Stimulated activated CD4-positive, alpha-beta T cell treated with anti-CD3 and anti-CD28 coated beads, Interleukin-15, amount 100 ng/mL, for 48 hours (primary cell): ENCODE data around the gene PAXIP1.
"Not testable (repeated sequence)": the region's sequence is repeated elsewhere in the genome, so short reads cannot be mapped to it uniquely, and the experiment has no call there.

Source experiments
- DNase-seq, 2 donors: peaks; one replicate each; pipeline ENCODE4 v3.0.0-alpha.2; 2020; ENCODE audit warnings: low read depth in 2 of 2

Gene PAXIP1

DNA sequence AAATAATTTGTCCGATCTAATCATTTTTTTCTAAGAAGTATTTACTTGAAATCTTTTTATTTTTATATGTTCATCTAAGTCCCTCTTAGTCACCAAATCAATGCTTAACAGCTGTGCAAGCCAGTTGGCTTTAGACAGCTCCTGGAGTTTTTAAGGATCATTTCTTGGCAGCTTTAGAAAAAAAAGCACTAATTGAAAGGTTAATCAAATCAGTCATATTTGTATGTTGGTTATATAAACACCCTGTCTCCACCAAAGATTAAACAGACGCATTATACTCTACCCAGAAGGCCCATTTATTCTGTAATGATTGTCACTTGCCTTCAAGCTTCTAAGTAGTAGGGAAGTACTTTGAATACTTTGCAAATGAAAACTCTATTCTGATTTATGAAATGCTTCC, 60.2 kb downstream of the PAXIP1 start:
- DNase-seq: no peak

DNA sequence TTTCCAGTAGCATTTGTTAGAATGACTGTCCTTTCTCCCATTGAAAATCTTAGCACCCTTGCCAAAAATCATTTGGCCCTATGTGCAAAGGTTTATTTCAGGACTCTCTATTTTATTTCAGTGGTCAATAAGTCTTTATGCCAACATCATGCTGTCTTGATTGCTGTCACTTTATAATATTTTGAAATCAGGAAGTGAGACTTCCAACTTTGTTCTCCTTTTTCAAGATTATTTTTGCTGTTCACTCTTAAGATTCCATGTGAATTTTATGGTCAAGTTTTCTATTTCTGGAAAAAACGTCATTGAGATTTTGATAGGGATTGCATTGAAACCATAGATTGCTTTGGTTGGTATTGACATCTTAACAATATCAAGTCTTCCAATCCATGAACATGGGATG, 65.1 kb downstream of the PAXIP1 start:
- DNase-seq: no peak

DNA sequence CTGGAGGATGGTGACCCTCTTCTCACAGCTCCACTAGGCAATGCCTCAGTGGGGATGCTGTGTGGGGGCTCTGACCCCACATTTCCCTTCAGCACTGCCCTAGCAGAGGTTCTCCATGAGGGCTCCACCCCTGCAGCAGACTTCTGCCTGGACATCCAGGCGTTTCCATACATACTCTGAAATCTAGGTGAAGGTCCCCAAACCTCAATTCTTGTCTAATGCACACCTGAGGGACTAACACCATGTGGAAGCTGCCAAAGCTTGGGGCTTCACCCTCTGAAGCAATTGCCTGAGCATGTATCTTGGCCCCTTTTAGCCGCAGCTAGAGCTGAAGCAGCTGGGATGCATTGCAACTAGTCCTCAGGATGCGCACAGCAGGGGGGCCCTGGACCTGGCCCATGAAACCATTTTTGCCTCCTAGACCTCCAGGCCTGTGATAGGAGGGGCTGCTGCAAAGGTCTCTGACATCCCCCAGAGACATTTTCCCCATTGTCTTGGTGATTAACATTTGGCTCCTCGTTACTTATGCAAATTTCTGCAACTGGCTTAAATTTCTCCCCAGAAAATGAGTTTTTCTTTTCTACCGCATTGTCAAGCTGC, 68.5 kb downstream of the PAXIP1 start:
- not testable (repeated sequence) for DNase-seq

DNA sequence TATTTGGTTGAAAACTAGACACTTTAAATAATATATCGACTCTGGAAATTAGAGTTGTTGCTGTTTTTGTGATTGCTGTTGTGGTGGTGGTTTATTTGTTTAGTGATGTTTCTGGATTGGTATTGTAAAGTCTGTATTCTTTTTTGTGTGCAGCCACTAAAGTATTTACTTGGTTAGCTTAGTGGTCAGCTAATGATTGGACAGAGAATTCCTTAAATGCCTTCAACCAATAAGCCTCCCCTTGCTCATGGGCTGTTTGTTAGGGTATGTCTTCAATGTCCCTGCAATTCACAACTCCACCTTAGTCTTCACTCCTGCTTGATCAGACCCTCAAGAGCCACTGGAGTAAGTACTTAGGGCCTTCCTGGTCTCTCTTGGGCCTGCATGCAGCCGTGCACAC, 71.0 kb downstream of the PAXIP1 start:
- DNase-seq: no peak

DNA sequence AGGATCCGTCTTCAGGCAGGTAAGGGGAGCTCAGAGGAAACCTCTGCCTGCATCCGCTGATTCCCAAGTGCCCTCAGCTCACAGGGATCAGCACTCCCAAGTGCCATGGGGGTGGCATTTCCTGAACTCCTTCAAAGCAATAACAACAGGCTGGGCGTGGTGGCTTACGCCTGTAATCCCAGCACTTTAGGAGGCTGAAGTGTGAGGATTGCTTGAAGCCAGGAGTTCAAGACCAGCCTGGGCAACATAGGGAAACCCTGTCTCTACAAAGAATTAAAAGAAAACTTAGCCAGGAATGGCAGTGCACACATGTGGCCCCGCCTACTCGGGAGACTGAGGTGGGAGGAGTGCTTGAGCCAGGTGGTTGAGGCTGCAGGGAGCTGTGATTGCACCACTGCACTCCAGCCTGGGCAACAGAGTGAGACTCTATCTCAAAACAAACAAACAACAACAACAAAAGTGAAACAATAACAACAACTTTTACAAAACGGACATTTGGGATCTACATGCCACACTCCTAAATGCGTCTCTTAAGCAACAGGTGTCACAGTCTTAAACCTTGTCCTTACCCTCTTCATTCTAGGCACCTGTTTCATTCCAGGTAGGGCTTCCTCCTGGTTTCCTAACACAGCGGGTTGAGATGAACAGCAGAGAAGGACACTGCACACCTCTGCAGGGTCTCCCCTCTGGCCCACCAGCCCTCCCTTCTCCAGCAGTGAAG, 73.8 kb downstream of the PAXIP1 start:
- DNase-seq: no peak

DNA sequence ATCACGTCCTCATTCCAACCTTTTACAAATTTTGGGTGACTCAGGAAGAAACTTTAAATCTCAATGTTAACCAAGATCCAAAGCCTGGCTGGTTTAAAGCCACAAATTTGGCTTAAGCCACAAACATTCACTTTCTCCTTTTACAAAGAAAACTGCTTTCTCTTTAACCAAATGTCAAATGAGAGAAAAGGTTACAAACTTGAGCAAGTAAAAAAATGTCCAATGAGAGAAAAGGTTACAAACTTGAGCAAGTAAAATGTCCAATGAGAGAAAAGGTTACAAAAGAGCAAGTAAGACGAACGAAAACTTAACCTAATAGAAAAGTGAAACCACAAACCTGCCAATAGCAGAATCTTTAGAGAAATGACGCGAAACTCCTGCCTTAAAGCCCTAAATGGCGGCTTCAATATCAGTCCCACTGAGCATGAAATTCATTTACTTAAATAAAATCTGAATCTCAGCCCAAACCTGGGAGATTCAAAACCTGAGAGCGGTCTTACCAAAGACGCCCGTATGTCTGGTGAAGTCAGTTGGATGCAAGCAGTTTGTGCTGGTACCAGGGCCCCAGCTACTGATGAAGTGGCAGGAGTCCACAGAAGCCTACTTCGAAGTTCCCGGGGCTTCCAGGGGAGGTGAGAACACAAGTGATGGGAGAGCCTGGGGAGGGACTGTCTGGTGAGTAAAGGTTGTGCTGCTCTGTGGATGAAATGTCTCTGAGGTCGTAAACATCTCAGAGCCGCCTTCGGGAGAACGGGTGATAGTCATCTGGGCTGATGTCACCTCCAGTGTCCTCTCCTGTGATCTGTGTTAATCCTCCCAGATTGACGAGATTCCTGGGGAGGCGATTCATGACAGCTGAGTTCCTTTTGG, 74.6 kb downstream of the PAXIP1 start:
- DNase-seq: no peak

DNA sequence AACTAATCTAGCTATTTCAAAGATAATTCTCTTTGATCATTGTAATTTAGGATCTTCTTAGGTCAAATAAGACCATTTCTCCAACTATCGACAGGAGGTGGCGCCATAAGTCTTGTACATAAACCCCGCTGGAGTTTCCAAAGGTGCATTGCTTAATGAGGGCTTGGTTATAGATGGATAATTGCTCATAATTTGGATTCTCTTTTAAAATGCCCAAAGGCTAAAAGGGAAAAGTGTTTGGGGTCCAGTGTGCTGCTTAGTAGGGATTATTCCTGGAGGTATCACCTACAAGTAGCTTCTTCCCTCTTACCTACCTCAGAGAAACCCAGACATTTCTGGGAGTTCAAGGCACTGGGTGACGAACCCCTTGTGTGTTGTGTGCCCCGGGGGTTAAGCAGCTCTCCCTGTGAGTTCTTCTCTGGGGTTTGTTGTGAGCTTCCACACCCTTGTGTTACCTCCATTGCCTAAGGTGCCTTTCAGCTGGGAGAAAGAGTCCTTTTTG, 75.2 kb downstream of the PAXIP1 start:
- peak; percentile 53 to 76 for DNase-seq

DNA sequence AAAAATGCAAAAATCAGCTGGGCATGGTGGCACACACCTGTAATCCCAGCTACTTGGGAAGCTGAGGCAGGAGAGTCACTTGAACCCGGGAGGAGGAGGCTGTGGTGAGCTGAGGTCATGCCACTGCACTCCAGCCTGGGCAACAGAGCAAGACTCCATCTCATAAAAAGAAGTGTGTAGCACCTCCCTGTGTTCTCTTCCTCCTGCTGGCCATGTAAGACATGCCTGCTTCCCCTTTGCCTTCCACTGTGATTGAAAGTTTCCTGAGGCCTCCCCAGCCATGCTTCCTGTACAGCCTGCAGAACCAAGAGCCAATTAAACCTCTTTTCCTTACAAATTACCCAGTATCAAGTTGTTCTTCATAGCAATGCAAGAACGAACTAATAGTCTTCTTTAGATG, 80.5 kb downstream of the PAXIP1 start:
- not testable (repeated sequence) for DNase-seq

DNA sequence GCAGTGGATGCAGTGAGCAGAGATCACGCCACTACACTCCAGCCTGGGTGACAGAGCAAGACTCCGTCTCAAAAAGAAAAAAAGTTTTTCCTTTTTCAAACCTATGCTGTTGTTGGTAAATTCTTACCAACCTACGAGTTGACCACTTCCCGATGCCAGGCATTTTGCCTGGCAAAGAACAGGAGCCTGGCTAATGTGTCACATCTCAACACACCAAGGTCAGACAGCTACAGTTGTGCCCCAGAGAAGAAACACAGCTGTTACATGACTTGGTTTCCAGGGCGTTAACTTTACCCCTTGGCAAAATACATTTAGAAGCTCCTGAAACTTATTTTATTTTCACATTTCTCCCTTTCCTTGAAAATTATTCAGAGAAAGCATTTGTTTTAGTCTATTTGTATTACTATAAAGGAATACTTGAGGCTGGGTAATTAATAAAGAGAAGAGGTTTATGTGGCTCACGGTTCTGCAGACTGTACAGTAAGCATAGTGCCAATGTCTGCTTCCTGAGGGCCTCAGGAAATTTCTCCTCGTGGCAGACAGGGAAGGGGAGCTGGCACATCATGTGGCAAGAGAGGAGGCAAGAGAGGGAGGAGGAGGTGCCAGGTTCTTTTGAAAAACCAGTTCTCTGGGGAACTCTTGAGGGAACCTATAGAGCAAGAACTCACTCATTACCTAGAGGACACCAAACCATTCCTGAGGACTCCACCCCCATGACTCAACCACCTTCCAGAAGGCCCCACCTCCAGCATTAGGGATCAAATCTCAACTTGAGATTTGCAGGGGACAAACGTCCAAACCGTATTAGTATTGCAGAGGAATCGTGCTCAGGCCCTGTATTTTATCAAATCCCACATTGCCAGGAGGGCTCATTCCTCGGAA, 83.3 kb downstream of the PAXIP1 start:
- DNase-seq: no peak

DNA sequence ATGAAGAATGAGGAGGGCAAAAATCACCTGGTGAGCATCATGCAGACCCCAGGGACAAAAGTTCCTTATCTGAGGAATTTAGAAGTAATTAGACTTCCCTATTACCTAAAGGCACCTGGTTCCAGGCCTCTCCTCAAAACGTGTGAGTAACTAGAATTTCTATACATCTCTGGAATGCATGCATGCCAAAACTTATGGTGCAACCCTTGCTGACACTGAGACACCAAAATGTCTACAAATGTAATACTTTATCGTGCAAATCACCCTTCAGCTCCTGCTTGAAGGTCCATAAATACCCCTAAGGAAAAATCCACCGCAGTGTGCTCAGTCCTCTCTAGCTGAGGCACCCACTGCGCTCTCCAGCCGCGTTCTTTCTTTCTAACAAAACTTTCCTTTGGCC, 84.2 kb downstream of the PAXIP1 start:
- DNase-seq: no peak

DNA sequence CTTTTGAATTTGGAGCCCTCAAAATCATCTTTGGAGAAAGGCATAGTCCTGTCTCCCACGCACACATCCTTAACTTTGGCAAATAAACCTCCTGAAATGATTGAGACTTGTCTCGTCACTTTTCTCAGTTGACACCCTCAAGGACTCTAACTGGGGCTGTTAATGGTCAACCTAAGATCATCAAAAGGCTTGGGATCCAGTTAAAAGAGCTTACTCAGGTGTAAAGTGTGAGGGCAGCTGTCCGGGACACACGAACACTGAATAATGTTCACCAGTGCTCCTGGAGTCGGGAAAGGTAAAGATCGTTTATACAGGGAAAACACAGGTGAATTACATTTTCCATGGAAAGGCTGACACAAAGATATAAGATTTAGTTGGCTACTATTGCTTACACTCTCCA, 84.7 kb downstream of the PAXIP1 start:
- DNase-seq: no peak

DNA sequence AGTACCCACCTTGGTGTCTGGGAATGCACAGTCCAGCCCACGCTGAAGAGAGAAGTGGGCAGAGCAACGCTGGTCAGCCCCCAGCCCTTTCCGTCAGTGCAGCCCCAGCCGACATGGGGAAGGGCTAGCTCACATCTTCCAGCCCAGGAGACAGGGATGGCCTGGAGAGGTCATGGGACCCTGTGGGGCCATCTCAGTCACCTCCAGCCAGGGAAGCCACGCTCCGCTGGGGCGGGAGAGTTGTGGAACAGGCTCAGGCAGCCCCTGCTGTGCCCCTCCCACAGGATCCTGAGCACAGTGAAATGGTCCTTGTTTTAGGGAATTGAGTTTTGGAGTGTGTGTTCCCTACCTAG, 85.1 kb downstream of the PAXIP1 start:
- DNase-seq: no peak

DNA sequence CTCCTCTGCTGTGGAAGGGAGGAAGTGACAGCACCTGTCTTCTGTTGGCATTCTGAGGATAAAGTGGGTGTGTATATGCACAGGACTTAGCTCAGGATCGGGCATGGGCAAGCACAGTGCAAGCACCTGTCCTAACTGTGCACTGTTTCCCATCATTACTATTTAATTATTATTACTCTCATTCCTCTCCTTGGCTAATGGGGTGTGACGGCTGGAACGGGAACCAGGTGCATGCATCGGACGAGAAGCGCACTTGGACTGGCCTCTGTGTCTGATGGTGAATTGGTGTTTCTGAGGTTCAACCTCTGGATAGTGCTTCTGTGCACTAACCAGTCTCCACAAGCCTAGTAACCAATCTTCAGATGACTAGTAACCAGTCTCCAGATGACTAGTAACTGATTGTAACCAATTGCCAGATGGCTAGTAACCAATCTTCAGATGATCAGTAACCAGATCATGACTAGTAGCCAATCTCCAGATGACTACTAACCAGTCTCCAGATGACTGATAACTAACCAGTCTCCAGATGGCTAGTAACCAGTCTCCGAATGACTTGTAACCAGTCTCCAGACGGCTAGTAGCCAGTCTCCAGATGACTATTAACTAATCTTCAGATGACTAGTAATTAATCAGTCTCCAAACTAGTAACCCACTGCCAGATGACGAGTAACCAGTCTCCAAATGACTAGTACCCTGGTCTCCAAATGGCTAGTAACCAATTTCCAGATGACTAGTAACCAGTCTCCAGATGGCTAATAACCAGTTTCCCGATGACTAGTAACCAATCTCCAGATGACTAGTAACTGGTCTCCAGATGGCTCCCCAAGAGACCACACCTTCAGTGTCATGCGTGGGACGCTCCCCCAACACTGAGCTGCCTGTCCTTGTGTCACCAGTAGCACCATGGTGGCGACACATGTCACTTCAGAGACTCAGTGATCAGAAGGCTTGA, 85.8 kb downstream of the PAXIP1 start:
- no peak for DNase-seq

DNA sequence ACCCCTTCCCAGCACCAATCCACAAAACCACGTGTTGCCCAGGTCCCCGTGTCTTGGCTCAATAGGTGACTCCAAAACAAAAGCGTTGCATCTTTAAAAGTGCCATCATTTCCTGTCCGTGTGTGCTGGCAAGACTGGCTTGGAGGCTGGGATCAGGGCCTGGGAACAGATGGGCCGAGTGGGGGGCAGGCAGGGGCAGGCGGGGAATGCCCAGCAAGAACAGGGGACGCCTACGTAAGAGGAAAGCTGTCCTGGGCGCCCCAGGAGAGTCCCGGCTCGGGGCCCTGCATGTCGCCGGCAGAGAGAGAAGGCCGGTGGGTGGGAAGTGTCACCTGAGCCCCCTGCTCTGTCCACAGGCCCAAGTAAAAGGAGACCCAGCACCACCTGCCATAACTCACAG, 86.5 kb downstream of the PAXIP1 start:
- no peak for DNase-seq

DNA sequence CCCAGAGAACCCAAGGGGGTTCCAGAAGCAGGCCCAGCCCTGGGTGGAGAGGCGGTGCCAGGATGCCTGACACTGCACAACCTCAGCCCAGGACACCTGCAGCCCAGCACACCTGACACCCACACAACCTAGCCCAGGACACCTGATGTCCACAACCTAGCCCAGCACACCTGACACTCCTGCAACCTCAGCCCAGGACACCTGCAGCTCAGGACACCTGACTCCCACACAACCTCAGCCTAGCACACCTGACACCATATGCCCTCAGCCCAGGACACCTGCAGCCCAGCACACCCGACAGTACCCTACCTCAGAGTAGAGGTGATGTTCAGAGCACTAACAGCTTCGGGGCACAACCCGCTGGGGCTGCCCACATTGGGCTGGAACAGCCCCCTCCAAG, 87.3 kb downstream of the PAXIP1 start:
- DNase-seq: no peak

DNA sequence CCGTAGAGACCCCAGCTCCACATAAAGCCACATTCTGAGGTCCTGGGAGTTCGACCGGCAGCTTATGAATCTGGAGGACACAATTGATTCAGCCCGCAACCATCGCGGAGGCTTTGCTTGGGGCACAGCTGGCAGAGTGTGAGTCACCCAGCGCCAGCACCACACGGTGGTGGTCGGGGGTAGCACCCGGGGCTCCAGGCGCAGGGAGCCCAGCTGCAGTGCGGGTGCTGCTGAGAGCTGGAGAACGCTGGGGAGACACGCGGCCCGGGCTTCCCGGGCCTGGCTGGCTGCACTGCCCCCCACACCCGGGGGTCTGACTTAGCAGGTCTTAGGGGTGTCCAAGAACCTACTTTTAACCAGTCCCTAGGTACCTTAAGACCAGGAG, 87.9 kb downstream of the PAXIP1 start:
- DNase-seq: no peak

DNA sequence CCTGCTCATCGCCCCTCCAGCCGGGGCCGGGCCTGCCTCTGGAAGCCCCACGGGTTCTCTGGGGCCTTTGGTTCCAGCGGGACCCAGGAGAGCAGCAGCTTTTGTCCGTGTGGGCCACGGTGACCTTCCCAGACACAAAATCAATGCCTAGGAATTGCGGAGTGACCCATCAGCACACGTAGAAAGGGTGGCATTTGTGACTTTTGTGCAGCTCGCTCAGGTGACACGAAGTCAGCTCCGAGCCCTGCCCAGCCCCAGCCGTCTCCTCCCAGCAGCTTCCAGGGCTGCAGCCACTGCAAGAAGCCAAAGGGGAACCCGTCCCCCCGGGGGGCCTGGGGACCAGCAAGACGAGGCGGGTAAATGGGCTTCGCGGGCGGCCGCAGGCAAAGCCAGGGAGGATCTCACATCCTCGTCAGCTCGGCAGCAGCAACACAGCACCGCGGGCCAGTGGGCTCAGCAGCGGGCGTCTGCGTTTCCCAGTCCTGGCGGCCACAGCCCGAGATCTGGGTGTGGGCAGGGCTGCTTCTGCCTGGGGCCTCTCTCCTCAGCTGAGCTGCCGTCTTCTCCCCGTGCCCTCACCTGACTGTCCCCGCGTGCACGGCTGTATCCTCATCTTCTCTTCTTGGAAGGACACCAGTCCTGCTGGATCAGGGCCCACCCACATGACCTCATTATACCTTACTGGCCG, 88.5 kb downstream of the PAXIP1 start:
- no peak for DNase-seq

DNA sequence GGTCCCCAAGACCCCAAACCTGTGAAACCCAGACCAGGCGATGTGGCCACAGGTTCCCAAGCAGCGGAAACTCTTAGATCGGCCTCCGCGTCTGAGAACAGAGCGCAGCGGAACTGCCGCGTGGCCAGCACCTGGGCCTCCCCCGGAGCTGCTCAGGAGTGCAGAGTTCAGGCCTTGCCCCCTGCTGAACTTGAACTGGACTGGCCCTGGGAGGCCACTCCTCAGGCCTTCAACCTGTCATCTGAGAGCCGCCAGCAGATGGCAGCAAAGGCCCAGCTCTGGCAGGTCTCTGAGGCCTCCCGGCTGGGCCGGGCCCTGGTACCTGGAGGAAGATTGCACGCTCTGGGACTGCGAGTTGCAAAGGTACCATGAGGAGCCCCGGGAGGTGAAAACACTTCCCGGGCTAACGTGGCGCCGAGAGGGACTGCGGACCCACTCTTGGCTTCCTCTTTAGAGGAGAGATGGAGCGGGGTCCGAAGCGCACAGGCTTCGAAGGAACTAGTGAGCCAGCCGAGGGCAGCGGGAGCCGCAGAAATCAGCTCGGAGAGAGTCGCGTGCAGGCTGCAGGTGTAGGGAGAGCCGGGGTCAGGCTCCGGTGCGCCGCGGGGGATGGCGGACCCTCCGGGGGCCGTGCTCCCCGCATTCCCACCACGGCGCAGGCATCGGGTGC, 89.2 kb downstream of the PAXIP1 start:
- DNase-seq: peak; percentile 79 to 86

DNA sequence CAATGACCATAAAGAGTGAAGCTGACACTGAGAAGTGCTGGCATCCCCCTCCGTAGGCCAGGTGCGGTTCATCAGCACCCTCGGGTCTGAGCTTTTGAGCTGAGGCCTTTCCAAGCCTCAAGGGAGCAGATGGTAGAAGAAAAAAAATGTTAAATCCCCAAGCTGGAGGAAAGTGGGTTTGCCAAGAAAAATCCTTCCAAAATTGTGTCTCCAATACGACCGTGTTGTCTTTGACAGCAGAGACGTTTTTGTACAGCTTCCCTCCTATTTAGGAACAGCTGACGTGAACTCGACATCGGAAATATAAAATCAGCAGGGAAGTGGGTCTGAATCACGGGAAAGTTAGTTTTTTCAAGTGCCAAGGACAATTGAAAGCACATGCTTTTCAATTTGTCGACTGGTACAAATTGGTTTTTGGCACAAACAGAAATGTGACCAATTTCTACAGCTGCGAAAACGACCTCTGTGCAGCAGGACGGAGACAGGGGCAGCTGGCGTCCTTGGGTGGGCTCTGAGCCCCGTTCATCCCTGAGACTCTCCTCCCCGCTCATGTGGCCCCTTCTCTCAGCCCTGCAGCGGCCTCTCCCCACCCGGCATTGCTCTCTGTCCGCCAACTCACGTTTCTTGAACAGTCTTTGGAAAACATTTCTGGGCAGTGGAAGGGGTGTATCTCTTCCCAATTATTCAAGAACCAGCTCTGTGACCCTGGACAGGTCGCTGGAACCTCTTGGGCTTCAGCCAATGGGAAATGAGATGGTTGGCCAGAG, 89.9 kb downstream of the PAXIP1 start:
- DNase-seq: no peak
